GM12875 (cell line): ENCODE measurements around the gene WWOX.

ENCODE experiments used
- H3K4me3 ChIP-seq: one replicate; pipeline ENCODE4 v1.5.1; 2011; ENCODE audit warnings: low read depth, low read length, control low read depth
- CTCF ChIP-seq: IDR thresholded peaks from 2 replicates; pipeline ENCODE4 v1.5.1; 2011; ENCODE audit warnings: low read depth, mild to moderate bottlenecking, control low read depth, inconsistent platforms, low read length, moderate library complexity, borderline replicate concordance; ENCODE audit not compliant: insufficient read depth

WWOX gene

DNA sequence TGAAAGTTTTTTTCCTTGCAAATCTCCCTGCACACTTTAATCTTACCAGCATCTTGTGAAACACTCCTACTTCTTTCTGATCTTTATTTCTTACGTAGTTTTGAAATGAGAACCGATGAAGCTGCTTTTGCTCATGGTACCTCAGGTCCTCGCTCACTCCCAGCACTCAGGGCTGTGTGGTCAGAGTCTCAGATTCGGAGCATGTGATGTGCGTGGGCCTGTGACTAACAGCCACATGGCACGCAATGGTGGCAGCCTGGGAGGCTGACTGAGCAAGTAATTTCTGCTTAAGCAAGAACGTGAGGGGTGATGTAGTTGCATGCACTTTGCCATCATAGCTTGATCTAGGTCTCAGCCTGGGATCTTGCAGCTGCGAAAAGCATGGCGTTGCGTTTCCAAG, 876.8 kb downstream of the WWOX start:
- no peak for TF ChIP-seq CTCF
- no peak overlapping the region for H3K4me3 ChIP-seq

DNA sequence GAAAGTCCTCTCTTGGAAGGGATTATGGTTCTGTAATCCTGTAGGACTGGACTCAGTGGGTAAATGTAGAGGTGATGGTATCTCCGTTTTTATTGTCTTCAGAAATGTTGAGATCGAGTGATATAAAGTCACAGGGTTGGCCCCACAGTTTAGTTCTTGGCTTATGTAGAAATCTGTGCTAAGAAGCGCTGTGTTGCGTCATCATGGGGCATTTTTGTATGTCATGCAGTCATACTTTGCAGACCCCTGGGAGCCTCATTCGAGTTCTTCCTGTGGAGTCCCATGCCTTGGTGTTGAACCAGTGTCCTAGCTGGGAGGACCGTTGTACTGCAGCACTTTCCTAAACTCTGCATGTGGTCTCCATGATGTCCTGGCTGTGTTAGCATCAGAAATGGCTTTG, 881.4 kb downstream of the WWOX start:
- no peak overlapping the region for H3K4me3 ChIP-seq
- no peak for TF ChIP-seq CTCF

GRCh38 chr16:78982096-78982744, 882.8 kb downstream of the WWOX start:
- no peak for TF ChIP-seq CTCF
- H3K4me3 ChIP-seq: no peak overlapping the region

GRCh38 chr16:78984324-78984723, 884.9 kb downstream of the WWOX start:
- no peak for TF ChIP-seq CTCF

GRCh38 chr16:78984887-78985464, 885.5 kb downstream of the WWOX start:
- H3K4me3 ChIP-seq: no peak overlapping the region
- no peak for TF ChIP-seq CTCF

More at GRCh38 chr16:78984324-78984723, 884.9 kb downstream of the WWOX start:
- no peak overlapping the region for H3K4me3 ChIP-seq

DNA sequence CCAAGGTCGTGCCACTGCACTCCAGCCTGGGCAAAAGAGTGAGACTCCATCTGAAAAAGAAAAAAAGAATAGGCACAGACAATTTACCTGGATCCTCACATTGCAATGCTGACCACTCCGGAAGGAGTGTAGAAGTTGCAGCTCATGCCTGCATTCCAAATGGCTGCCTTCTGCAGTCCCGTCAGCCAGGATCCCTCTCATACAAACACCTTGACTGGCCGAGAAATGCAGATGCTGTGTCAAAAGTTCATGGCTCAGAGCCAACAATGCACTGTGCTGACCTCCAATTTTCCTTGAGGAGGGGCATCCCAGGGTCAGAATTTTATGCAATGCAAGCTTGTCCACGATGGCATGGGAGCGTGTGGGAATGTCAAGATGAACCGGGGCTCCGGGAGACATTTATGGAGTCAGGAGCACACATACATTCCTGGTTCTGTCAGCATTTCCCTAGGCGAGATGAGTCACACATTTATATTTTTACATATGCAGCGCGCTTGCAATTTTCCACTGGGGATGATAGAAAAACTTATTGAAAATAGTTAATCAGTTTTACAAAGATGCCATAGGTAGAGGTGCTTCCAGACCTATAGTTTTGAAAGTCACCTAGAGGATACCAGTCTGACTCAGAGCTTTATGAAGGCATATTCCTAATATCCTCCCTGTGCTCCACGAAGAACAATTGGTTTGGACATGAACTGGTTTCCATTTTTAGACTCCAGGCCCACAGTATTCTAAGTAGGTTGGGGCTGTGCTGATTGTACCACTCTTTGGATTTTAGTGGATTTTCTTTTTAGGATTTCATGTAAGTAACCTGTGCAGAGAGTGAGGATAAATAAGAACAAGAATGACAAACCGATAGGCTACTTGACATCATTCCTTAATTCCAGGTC, 886.5 kb downstream of the WWOX start:
- no peak for TF ChIP-seq CTCF
- no peak overlapping the region for H3K4me3 ChIP-seq
